HepG2 (cell line): ENCODE data around the gene MTRFR. TPM values are rescaled to one million over a fixed set of nuclear protein-coding genes. Genes with fewer than 3 reads are reported as not detected.

Source experiments
- FOXP1 ChIP-seq, 2 experiments: fragments of 450-650 bp in 1 of 2; IDR thresholded peaks; 2 replicates each; pipeline ENCODE4 v1.6.1; 2017 to 2018; ENCODE audit warnings: antibody characterized with exemption in 1 of 2
- NFATC3 ChIP-seq: sonication (generic); formaldehyde crosslinking; IDR thresholded peaks from 2 replicates; pipeline ENCODE4 v1.5.1; 2020; ENCODE audit warnings: mild to moderate bottlenecking, missing genetic modification reagents
- ZNF431 ChIP-seq: sonication (generic); formaldehyde crosslinking; IDR thresholded peaks from 2 replicates; pipeline ENCODE4 v1.9.0; 2022; ENCODE audit warnings: missing genetic modification reagents, low read depth, mild to moderate bottlenecking, borderline replicate concordance
- ZNF703 ChIP-seq: sonication (generic); formaldehyde crosslinking; IDR thresholded peaks from 2 replicates; pipeline ENCODE4 v1.5.1; 2020; ENCODE audit warnings: missing genetic modification reagents, mild to moderate bottlenecking, moderate library complexity, borderline replicate concordance
- ZSCAN25 ChIP-seq: sonication (generic); formaldehyde crosslinking; IDR thresholded peaks from 2 replicates; pipeline ENCODE4 v1.8.0; 2022; ENCODE audit warnings: mild to moderate bottlenecking, missing genetic modification reagents
- polyA plus RNA-seq, 8 experiments: library from polyadenylated mRNA; depleted of rRNA in 3 of 8; stranded (reverse) in 7 of 8; unstranded in 1 of 8; fragments of >200 nt; fragmentation: Illumina TruSeq in 4 of 8; extraction: Trizol in 4 of 8; gene quantifications; 2 replicates each; pipeline versions ENCODE4 v1.2.1 to v1.2.3, GENCODE V29; 2011 to 2016; ENCODE audit warnings: low read depth in 4 of 8, missing spikeins in 1 of 8, mixed read lengths in 1 of 8; ENCODE audit not compliant: insufficient read depth in 1 of 8
- total RNA-seq, 5 experiments: library from RNA; depleted of rRNA; stranded (reverse); fragments of >200 nt; fragmentation: Illumina TruSeq; extraction: Trizol; gene quantifications; 2 replicates each; pipeline ENCODE4 v1.2.3, GENCODE V29; 2016; ENCODE audit warnings: low read depth in 1 of 5
- TF ChIP-seq, protein P1 (sequence below): sonication (generic); formaldehyde crosslinking; IDR thresholded peaks from 2 replicates; pipeline ENCODE4 v1.4.0; 2020; ENCODE audit warnings: missing genetic modification reagents, borderline replicate concordance
- TF ChIP-seq, protein P2 (sequence below): sonication (generic); formaldehyde crosslinking; IDR thresholded peaks from 2 replicates; pipeline ENCODE4 v1.9.0; 2022; ENCODE audit warnings: missing genetic modification reagents, mild to moderate bottlenecking, borderline replicate concordance
- TF ChIP-seq, protein P3 (sequence below): sonication (generic); formaldehyde crosslinking; IDR thresholded peaks from 2 replicates; pipeline ENCODE4 v1.8.0; 2022; ENCODE audit warnings: mild to moderate bottlenecking, missing genetic modification reagents, borderline replicate concordance
- TF ChIP-seq, protein P4 (sequence below): sonication (generic); formaldehyde crosslinking; IDR thresholded peaks from one replicate; pipeline ENCODE4 v1.5.1; 2020; ENCODE audit warnings: mild to moderate bottlenecking, missing genetic modification reagents; ENCODE audit errors: not compliant biosample characterization

The MTRFR gene
- total and polyA plus RNA-seq, 2 of the 13 experiments (the other 11 are each of a cell fraction or from before 2014, with no cell fraction given): 7.1 to 9.9 TPM

DNA sequence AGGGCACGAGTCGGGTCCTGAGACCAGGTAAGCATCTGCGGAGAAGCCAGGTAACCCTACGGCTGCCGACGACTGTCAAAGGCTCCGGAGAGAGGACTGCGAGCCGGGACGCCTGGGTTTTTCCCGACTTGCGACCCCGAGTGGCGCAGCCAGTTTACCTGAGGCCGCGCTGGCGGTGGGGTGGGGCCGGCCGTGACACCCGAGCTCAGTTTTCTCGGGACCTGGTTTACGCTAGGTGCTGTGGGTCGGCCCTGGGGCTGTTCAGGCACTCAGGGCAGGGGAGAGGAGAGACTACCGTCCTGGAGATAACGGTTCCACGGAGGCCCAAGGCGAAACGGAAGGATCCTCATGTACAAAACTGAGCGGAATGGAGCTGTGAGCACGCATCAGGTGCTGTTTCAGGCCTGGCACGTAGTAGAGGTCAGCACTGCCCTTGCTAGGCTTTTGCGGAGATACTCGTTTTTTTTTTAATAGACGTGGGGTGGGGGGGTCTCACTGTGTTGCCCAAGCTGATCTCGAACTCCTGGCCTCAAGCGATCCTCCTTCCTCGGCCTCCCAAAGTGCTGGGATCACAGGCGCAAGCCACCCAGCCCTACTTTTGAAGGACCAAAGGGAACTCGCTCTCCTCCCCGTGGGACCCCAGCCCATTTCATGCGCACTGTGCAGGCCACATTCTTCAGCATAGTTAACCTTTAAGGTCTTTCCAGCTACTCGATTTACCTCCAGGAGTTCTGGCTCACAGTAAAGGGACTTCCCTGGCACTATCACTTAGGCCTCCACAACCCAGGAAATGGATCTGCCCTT lies 471 bp downstream of the MTRFR start (continued):
- TF ChIP-seq, protein P1, sequence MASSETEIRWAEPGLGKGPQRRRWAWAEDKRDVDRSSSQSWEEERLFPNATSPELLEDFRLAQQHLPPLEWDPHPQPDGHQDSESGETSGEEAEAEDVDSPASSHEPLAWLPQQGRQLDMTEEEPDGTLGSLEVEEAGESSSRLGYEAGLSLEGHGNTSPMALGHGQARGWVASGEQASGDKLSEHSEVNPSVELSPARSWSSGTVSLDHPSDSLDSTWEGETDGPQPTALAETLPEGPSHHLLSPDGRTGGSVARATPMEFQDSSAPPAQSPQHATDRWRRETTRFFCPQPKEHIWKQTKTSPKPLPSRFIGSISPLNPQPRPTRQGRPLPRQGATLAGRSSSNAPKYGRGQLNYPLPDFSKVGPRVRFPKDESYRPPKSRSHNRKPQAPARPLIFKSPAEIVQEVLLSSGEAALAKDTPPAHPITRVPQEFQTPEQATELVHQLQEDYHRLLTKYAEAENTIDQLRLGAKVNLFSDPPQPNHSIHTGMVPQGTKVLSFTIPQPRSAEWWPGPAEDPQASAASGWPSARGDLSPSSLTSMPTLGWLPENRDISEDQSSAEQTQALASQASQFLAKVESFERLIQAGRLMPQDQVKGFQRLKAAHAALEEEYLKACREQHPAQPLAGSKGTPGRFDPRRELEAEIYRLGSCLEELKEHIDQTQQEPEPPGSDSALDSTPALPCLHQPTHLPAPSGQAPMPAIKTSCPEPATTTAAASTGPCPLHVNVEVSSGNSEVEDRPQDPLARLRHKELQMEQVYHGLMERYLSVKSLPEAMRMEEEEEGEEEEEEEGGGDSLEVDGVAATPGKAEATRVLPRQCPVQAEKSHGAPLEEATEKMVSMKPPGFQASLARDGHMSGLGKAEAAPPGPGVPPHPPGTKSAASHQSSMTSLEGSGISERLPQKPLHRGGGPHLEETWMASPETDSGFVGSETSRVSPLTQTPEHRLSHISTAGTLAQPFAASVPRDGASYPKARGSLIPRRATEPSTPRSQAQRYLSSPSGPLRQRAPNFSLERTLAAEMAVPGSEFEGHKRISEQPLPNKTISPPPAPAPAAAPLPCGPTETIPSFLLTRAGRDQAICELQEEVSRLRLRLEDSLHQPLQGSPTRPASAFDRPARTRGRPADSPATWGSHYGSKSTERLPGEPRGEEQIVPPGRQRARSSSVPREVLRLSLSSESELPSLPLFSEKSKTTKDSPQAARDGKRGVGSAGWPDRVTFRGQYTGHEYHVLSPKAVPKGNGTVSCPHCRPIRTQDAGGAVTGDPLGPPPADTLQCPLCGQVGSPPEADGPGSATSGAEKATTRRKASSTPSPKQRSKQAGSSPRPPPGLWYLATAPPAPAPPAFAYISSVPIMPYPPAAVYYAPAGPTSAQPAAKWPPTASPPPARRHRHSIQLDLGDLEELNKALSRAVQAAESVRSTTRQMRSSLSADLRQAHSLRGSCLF: no peak
- TF ChIP-seq, protein P2, sequence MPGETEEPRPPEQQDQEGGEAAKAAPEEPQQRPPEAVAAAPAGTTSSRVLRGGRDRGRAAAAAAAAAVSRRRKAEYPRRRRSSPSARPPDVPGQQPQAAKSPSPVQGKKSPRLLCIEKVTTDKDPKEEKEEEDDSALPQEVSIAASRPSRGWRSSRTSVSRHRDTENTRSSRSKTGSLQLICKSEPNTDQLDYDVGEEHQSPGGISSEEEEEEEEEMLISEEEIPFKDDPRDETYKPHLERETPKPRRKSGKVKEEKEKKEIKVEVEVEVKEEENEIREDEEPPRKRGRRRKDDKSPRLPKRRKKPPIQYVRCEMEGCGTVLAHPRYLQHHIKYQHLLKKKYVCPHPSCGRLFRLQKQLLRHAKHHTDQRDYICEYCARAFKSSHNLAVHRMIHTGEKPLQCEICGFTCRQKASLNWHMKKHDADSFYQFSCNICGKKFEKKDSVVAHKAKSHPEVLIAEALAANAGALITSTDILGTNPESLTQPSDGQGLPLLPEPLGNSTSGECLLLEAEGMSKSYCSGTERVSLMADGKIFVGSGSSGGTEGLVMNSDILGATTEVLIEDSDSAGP (CRISPR knock-in tag): peak; percentile 16; the same call in 1 of the 2 replicates
- TF ChIP-seq, protein P3, sequence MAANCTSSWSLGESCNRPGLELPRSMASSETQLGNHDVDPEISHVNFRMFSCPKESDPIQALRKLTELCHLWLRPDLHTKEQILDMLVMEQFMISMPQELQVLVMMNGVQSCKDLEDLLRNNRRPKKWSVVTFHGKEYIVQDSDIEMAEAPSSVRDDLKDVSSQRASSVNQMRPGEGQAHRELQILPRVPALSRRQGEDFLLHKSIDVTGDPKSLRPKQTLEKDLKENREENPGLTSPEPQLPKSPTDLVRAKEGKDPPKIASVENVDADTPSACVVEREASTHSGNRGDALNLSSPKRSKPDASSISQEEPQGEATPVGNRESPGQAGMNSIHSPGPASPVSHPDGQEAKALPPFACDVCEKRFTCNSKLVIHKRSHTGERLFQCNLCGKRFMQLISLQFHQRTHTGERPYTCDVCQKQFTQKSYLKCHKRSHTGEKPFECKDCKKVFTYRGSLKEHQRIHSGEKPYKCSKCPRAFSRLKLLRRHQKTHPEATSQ (CRISPR knock-in tag): no peak
- TF ChIP-seq, protein P4, sequence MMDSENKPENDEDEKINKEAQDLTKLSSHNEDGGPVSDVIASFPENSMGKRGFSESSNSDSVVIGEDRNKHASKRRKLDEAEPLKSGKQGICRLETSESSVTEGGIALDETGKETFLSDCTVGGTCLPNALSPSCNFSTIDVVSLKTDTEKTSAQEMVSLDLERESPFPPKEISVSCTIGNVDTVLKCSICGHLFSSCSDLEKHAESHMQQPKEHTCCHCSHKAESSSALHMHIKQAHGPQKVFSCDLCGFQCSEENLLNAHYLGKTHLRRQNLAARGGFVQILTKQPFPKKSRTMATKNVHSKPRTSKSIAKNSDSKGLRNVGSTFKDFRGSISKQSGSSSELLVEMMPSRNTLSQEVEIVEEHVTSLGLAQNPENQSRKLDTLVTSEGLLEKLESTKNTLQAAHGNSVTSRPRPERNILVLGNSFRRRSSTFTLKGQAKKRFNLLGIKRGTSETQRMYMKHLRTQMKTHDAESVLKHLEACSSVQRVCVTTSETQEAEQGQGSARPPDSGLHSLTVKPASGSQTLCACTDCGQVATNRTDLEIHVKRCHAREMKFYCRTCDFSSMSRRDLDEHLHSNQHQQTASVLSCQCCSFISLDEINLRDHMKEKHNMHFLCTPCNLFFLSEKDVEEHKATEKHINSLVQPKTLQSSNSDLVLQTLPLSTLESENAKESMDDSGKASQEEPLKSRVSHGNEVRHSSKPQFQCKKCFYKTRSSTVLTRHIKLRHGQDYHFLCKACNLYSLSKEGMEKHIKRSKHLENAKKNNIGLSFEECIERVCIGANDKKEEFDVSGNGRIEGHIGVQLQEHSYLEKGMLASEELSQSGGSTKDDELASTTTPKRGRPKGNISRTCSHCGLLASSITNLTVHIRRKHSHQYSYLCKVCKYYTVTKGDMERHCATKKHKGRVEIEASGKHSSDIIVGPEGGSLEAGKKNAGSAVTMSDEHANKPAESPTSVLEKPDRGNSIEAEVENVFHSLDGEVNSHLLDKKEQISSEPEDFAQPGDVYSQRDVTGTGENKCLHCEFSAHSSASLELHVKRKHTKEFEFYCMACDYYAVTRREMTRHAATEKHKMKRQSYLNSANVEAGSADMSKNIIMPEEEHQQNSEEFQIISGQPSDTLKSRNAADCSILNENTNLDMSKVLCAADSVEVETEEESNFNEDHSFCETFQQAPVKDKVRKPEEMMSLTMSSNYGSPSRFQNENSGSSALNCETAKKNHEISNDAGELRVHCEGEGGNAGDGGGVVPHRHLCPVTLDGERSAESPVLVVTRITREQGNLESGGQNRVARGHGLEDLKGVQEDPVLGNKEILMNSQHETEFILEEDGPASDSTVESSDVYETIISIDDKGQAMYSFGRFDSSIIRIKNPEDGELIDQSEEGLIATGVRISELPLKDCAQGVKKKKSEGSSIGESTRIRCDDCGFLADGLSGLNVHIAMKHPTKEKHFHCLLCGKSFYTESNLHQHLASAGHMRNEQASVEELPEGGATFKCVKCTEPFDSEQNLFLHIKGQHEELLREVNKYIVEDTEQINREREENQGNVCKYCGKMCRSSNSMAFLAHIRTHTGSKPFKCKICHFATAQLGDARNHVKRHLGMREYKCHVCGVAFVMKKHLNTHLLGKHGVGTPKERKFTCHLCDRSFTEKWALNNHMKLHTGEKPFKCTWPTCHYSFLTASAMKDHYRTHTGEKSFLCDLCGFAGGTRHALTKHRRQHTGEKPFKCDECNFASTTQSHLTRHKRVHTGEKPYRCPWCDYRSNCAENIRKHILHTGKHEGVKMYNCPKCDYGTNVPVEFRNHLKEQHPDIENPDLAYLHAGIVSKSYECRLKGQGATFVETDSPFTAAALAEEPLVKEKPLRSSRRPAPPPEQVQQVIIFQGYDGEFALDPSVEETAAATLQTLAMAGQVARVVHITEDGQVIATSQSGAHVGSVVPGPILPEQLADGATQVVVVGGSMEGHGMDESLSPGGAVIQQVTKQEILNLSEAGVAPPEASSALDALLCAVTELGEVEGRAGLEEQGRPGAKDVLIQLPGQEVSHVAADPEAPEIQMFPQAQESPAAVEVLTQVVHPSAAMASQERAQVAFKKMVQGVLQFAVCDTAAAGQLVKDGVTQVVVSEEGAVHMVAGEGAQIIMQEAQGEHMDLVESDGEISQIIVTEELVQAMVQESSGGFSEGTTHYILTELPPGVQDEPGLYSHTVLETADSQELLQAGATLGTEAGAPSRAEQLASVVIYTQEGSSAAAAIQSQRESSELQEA (CRISPR knock-in tag): no peak
- TF ChIP-seq ZNF431 (CRISPR knock-in tag) (no peak), FOXP1 (IDR thresholded peaks at IDR 0.05) (no peak), FOXP1 (CRISPR knock-in tag; IDR thresholded peaks at IDR 0.05) (no peak), ZNF703 (CRISPR knock-in tag) (no peak; the same call in 1 of the 2 replicates), NFATC3 (CRISPR knock-in tag) (no peak), ZSCAN25 (no peak)
